HG02938 (cell line): ENCODE measurements around the gene ECT2.
"Not testable (repeated sequence)": the region's sequence is repeated elsewhere in the genome, so short reads cannot be mapped to it uniquely, and the experiment has no call there.

Experiments
- ATAC-seq: cut with Tn5 transposase; IDR thresholded peaks from one replicate; pipeline ENCODE4 v1.9.1; 2021; ENCODE audit warnings: mild to moderate bottlenecking, moderate library complexity; ENCODE audit not compliant: unreplicated experiment

Gene ECT2

DNA sequence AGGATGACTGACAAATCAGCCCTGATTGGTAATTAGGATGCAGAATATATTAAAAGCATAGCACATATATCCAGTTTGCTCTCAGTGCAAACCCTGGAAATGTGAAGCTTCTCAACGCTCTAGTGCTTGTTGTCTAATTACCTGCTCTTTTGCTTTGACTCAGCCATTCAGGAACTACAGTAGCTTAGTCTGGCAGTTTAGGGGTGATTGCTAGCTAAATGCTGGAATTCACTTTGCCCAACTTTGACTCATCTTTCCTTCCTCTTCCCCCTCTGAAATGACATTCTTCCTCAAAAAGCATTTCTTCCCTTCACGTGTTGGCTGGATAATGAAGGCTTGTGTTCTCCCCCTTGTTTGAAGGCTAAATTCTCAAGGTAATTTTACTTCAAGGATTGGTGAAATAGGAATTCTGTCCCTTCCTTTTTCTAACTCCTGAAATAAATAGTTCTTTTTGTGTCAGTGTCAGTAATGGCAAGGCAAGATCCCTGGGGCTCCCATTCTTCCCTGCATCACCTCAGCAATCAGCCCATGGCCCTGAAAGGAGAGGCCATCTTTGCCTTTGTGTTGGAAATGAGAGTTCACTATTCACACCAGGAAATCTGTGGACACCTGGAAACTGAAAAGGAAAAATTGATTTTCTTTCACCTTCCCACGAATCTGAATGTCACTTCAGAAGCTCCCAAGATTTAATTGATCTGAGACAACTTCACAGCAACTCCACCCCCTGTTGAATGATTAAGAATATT lies 103.6 kb downstream of the ECT2 start:
- no peak for ATAC-seq

DNA sequence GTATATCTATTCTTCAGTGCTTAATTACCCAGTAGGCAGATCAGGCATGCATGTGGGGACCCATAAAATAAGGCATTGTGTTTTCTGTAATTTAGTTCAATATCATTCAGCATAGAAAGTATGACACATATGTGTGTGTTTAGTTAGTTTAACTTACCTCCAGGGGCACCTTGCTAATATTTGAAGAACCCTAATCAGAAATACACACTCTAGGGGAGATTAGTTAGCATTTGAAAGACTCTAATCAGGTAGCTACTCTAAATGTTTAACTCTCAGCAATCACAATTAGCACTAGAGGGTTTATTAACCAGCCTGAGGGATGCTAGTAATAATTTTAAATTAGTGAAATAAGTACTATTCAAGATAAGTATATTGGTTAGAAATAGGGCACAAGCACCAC lies 104.5 kb downstream of the ECT2 start:
- ATAC-seq: no peak

GRCh38 chr3:172856795-172857742 lies 106.5 kb downstream of the ECT2 start:
- no peak for ATAC-seq

- no peak for ATAC-seq
Measured at GRCh38 chr3:172859041-172859440, 108.5 kb downstream of the ECT2 start.

GRCh38 chr3:172866726-172867350 lies 116.3 kb downstream of the ECT2 start:
- not testable (repeated sequence) for ATAC-seq

DNA sequence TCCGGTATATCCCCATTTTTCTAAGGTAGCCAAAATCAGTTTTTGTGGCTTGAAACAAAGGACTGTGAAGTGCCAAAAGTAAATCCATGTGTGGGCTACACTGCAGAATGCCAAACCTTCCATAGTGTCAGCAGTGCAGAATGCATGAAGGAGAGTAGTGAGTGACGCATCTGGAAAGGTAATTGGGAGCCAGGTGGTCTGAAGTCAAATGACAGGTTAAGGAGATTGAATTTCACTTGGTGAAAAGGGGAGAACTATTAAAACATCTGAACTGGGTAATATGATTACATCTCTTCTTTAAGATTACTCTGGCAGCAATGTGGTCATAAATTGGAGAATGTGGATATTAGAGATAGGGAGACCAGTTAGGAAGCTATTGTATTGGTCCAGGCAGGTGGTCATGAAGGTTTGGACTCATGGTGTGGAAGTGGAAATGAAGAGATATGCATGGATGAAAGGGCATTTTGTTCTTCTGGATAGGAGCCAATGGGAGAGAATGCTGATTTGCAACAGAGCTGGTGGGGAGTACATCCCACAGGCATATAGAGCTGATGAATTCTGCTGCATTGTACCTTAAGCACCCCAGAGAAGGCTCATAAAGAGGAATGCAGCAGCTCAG lies 118.2 kb downstream of the ECT2 start:
- no peak for ATAC-seq

DNA sequence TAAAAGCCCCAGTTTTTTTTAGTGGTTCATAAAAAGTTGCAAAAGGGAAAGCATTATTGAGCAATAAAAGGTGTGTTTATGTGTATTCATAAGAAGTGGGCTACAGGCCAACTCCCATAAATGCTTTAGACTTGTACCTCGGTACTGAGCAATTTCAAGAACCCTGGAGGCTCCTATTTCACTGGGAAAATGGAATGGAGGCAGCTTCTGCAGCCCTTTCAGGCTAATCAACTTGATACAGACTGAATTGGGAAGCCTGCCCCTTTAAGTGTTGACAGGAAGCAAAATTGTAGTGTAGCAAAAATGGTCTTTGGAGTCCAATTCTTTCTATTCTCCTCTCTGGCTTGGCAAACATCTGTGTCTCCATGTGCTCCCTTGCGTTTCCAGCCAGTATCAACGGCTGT lies 118.8 kb downstream of the ECT2 start:
- no peak for ATAC-seq

DNA sequence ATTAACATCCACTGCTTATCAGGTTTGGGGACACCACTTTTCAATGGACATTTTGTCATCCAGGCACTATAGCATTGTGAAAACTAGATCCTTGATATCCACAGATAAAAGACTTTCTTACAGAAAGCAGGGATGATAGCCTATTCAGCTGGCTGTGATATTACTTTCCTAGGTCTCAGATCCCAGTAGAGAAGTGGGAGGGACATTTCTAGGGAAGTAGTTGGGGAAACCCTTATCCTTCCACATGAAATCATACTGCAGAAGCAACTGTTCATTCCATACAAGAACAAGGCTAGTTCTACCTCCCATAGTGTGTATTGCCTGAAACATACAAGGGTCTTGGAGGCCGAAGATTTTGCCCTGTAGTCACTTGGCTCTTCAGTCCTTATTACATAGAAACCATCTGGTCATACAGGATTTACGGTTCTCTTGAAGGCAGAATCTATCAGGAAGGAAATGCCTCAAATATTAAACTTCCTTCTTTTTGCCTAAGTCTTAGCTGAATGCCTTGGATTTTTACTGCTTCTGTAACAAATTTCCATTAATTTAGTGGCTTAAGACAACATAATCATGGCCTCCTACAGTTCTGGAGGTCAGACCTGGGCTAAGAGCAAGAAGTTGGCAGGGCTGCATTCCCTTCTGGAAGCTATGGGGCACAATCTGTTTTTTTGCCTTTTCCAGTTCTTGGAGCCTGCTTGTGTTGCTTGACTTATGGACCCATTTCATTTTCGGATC lies 119.4 kb downstream of the ECT2 start:
- no peak for ATAC-seq
